Breast epithelium (tissue), 3 donors: Measurements from ENCODE around the gene IGF1.
A peak's percentile ranks its signal among the peaks of the same experiment; 100 is the strongest.

Experiments used
- POLR2A ChIP-seq: fragments of 450-650 bp; IDR thresholded peaks from one replicate; pipeline ENCODE4 v1.6.1; 2016; ENCODE audit warnings: antibody characterized with exemption, mild to moderate bottlenecking, moderate library complexity
- POLR2AphosphoS5 ChIP-seq, 3 donors: sonication (generic); formaldehyde crosslinking; IDR thresholded peaks; one replicate each; pipeline ENCODE4 v1.6.1; 2017; ENCODE audit warnings: antibody characterized with exemption in 3 of 3
- TF ChIP-seq, protein P1 (sequence below), 3 donors: fragments of 450-650 bp; IDR thresholded peaks; one replicate each; pipeline ENCODE4 v1.5.1; 2016 to 2017; ENCODE audit warnings: antibody characterized with exemption in 3 of 3, mild to moderate bottlenecking in 3 of 3, moderate library complexity in 3 of 3

DNA sequence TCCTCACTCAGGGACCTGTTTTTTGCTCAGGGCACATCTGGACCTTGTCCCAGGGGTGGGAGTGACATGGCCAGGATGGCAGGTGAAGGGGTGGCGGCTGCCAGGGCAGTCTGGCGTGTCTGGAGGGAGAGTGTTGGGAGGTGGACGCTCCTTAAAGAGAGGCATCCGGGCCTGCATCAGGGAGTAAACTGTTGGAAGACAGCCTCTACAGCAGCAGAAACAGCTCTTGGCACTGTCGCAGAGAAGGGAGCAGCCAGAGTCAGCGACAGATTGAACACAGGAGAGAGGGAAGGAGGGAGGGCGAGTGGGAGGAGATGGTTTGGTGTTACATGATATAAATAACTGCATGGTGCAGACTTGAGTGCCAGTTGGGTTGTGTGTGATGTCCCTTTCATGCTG, 52.8 kb downstream of the IGF1 start:
- TF ChIP-seq, protein P1, sequence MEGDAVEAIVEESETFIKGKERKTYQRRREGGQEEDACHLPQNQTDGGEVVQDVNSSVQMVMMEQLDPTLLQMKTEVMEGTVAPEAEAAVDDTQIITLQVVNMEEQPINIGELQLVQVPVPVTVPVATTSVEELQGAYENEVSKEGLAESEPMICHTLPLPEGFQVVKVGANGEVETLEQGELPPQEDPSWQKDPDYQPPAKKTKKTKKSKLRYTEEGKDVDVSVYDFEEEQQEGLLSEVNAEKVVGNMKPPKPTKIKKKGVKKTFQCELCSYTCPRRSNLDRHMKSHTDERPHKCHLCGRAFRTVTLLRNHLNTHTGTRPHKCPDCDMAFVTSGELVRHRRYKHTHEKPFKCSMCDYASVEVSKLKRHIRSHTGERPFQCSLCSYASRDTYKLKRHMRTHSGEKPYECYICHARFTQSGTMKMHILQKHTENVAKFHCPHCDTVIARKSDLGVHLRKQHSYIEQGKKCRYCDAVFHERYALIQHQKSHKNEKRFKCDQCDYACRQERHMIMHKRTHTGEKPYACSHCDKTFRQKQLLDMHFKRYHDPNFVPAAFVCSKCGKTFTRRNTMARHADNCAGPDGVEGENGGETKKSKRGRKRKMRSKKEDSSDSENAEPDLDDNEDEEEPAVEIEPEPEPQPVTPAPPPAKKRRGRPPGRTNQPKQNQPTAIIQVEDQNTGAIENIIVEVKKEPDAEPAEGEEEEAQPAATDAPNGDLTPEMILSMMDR (IDR thresholded peaks at IDR 0.05), result no peak
- peak in 1 of 3 donors; percentile 13 for TF ChIP-seq POLR2AphosphoS5 (IDR thresholded peaks at IDR 0.05)
- no peak for TF ChIP-seq POLR2A
